D721Med (cell line): ENCODE data around the gene WLS.

Source experiments
- DNase-seq: peaks from one replicate; pipeline ENCODE4 v3.0.0; 2011; ENCODE audit warnings: low spot score; ENCODE audit not compliant: insufficient read length
- FAIRE-seq: peaks from 2 replicates; lab custom pipeline; 2011; peaks lifted over from hg19 to GRCh38; lab: Jason Lieb, UNC
- CTCF ChIP-seq: IDR thresholded peaks from 2 replicates; pipeline ENCODE4 v1.5.1; 2012; ENCODE audit warnings: mild to moderate bottlenecking, control low read depth; ENCODE audit not compliant: insufficient read depth; ENCODE audit errors: missing control alignments

Gene WLS

GRCh38 chr1:68228851-68229250 is 3.5 kb downstream of the WLS start:
- DNase-seq, result no peak
- FAIRE-seq, result no peak
- TF ChIP-seq CTCF, result no peak

- DNase-seq (no peak), FAIRE-seq (no peak)
- TF ChIP-seq CTCF, result no peak
Measured at GRCh38 chr1:68227598-68227997, 4.7 kb downstream of the WLS start.

- DNase-seq, result no peak
- no peak for TF ChIP-seq CTCF
- no peak for FAIRE-seq
Measured at GRCh38 chr1:68225781-68226180, 6.5 kb downstream of the WLS start.

GRCh38 chr1:68223687-68224086 is 8.6 kb downstream of the WLS start:
- no peak for TF ChIP-seq CTCF
- DNase-seq (no peak), FAIRE-seq (no peak)

- FAIRE-seq (no peak), DNase-seq (no peak)
- no peak for TF ChIP-seq CTCF
Measured at GRCh38 chr1:68221980-68222373, 10.3 kb downstream of the WLS start.

GRCh38 chr1:68221001-68221979 is 11.0 kb downstream of the WLS start:
- FAIRE-seq, result no peak
- TF ChIP-seq CTCF, result no peak

GRCh38 chr1:68220420-68220819 is 11.9 kb downstream of the WLS start:
- DNase-seq (no peak), FAIRE-seq (no peak)
- no peak for TF ChIP-seq CTCF

More at GRCh38 chr1:68221001-68221979, 11.0 kb downstream of the WLS start:
- DNase-seq, result no peak
